ENCODE measurements around the gene KIAA1328.

- no peak for TF ChIP-seq CTCF (IDR thresholded peaks at IDR 0.05; ENCODE audit: insufficient read depth, low read length)
- TF ChIP-seq POLR2AphosphoS5 (IDR thresholded peaks at IDR 0.05; ENCODE audit: low read depth): no peak
- TF ChIP-seq SPI1 (IDR thresholded peaks at IDR 0.05; ENCODE audit: borderline replicate concordance, low read depth): no peak
- TF ChIP-seq REST (IDR thresholded peaks at IDR 0.05; ENCODE audit: insufficient replicate concordance, low read depth): no peak
- no peak for TF ChIP-seq GABPA (IDR thresholded peaks at IDR 0.05; ENCODE audit: low read depth)
Measured at GRCh38 chr18:36783792-36784191, 45.1 kb upstream of the KIAA1328 start.
